Activated CD4-positive, alpha-beta T cell treated with anti-CD3 and anti-CD28 coated beads, Interleukin-2, amount 50 U/mL, for 16 hours (primary cell): Measurements from ENCODE around the gene CLMP.

ENCODE experiments used
- DNase-seq: peaks from one replicate; pipeline ENCODE4 v3.0.0-alpha.2; 2020

CLMP gene

GRCh38 chr11:123076484-123076883, 118.6 kb downstream of the CLMP start:
- no peak for DNase-seq

- no peak for DNase-seq
Observed at GRCh38 chr11:123073343-123074057, 121.5 kb downstream of the CLMP start.

- no peak for DNase-seq
Observed at GRCh38 chr11:123072762-123073161, 122.3 kb downstream of the CLMP start.

- DNase-seq, result no peak
Observed at GRCh38 chr11:123072332-123072761, 122.7 kb downstream of the CLMP start.

- peak; percentile 79 for DNase-seq
Observed at GRCh38 chr11:123069908-123070821, 124.9 kb downstream of the CLMP start.

GRCh38 chr11:123065621-123066020, 129.4 kb downstream of the CLMP start:
- DNase-seq, result no peak

GRCh38 chr11:123063826-123064657, 131.0 kb downstream of the CLMP start:
- DNase-seq, result peak; percentile 60

- DNase-seq, result peak; percentile 62
Observed at GRCh38 chr11:123062892-123063825, 131.9 kb downstream of the CLMP start.

- peak; percentile 100 for DNase-seq
Observed at GRCh38 chr11:123062158-123062891, 132.7 kb downstream of the CLMP start.

GRCh38 chr11:123061403-123062157, 133.5 kb downstream of the CLMP start, which contains the start of gene HSPA8:
Gene HSPA8 (minus strand): TSS chr11:123062136. CDS start chr11:123061324, 812 bp downstream.
- DNase-seq, result peak; percentile 83

GRCh38 chr11:123060277-123061000, 134.6 kb downstream of the CLMP start:
- peak; percentile 51 for DNase-seq

GRCh38 chr11:123059041-123059920, 135.8 kb downstream of the CLMP start:
- DNase-seq, result peak; percentile 27

- DNase-seq, result no peak
Observed at GRCh38 chr11:123057661-123058305, 137.3 kb downstream of the CLMP start.

GRCh38 chr11:123056835-123057491, 138.1 kb downstream of the CLMP start:
- DNase-seq, result peak; percentile 37

- DNase-seq, result peak; percentile 47
Observed at GRCh38 chr11:123055191-123055901, 139.7 kb downstream of the CLMP start.

- peak; percentile 80 for DNase-seq
Observed at GRCh38 chr11:123054301-123055065, 140.6 kb downstream of the CLMP start.
